ENCODE measurements around the gene SETDB2.
"Not testable (repeated sequence)": the region's sequence is repeated elsewhere in the genome, so short reads cannot be mapped to it uniquely, and the experiment has no call there.

Gene SETDB2

DNA sequence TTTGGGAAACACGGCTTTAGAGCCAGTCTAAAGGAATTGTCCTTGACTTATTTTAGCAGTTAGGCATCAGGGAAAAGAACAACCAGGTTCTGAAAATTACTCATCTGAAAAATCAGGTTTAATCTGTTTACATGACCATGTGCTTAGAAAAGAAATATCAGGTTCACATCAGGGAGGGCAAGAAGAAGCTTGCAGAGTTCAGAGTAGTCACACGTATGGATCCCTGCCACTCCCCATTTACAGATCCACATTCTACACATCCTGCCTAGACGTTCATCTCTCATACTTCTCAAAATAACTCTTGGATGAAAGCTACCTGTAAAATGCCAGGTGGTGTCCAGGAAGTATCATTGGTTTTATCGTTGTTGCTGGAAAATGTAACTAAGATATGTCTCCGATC is 37.7 kb downstream of the SETDB2 start:
- DNase-seq, result no peak

DNA sequence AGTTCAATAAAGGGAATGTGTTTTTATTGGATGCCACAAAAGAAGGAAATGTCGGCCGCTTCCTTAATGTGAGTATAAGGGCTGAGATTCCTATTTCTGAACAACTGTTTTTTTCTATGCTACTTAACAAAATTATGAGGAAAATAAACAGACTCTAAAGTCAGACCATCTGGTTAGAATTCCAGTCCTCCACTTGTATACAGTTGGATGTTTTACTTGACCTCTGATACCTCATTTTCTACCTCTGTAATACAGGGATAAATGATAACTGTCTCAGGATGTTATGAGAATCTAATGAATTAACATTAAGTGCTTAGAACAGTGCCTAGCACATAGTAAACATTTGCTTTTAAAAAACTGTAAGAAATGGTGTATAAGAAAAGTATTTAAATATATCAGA is 44.5 kb downstream of the SETDB2 start:
- no peak for DNase-seq

DNA sequence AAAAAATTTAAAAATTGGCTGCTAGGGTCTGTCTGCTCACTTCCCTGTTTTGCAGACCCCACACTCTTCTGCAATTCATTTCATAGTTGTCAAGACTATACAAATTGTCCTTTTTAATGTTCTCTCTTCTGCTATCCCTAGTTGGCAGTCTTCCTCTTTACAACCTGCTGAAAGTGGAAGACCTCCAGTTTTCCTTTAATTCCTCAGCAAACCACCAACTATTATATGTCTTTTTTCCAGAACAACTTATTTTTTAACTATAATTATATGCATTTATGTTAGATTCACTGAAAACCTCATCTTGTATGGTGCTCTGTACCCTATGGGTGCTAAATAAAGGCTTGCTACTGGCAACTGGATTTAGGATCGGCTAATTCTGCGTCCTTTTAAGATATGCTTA is 50.6 kb downstream of the SETDB2 start:
- DNase-seq, result no peak

DNA sequence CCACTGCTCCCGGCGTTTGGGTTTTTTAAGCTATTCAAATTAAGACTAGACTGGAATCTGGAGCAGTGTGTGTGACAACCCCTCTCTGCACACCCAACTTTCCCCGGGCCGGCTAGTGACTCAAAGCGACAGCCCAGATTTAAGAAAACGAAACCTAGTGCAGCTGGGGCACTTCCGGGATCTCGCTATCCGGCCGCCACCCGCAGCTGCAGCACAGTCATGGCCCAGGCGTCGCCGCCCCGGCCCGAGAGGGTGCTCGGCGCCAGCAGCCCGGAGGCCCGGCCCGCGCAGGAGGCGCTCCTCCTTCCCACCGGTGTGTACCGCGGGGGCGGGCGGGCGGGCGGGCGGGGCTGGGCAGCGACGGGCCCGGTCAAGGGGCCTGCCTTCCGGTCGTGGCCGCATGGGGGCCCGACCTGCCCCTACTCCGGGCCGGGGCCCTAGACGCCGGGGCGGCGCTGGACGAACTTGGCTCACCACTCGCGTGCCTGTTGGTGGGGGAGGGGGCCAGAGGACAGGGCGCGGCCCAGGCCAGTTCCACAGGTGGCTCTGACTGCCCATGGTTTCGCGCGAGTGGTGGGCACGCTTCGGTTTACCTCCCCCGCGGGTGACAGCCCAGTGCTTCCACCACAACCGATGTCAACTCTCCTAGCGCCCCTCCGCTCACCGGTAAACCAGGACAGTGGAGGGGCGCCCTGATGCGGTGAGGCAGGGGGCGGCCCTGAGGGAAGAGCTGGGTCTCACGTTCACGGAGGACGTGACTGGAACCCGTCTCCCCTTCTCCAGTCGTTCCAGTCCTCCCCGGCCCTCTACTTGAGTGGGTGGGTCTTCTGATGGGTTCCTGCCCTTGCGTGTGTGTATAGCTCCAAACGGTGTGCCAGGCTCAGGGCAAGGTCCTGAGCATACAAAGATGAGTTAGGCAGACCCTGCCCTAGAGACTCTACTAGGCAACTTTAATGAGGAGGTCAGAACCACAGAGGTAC is 52.0 kb downstream of the SETDB2 start, which contains the start of gene PHF11:
PHF11 (plus strand) TSS at position 171 of the 980 bp plus-strand sequence; CDS start at position 220, 49 bp downstream.
- DNase-seq, result no peak

DNA sequence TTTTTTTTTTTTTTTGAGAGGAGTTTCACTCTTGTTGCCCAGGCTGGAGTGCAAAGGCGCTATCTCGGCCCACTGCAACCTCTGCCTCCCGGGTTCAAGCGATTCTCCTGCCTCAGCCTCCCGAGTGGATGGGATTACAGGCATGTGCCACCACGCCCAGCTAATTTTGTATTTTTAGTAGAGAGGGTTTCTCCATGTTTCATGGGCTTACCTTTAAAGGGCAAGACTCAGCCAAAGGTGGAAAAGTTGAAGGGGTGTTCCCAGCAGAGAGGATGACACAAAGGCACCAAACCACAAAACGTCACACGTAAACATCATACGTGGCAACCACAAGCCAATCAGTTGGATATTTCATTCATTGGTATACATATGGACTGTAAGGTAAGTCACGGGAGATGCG is 52.8 kb downstream of the SETDB2 start:
- DNase-seq, result not testable (repeated sequence)

DNA sequence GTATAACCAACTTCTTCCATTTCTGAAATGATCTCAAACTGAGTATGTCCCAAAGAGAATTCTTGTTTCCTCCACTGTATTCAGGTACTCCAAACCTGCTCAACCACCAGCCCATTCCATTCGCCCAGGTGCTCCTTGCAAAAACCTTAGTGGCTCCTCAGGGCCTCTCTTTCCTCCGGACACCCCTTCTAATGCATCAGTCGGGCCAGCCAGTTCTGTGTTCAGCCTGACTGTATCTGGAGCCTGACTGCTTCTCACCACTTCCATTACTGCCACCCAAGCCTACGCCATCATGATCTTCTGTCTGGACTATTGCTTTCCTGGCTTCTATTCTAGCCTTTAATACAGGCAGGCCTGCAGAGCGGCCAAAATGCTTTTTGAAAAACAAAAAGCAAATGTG is 53.2 kb downstream of the SETDB2 start:
- DNase-seq, result no peak

DNA sequence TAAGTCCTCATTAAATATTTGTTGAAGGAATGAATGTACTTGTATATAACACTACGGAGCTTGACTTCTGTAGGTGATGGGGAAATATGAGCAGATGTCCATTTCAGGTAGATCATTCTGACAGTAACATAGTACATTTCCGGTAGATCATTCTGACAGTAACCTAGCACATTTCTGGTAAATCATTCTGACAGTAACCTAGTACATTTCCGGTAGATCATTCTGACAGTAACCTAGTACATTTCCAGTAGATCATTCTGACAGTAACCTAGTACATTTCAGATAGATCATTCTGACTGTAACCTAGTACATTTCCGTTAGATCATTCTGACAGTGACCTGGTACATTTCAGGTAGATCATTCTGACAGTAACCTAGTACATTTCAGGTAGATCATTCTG is 54.1 kb downstream of the SETDB2 start:
- DNase-seq, result no peak

DNA sequence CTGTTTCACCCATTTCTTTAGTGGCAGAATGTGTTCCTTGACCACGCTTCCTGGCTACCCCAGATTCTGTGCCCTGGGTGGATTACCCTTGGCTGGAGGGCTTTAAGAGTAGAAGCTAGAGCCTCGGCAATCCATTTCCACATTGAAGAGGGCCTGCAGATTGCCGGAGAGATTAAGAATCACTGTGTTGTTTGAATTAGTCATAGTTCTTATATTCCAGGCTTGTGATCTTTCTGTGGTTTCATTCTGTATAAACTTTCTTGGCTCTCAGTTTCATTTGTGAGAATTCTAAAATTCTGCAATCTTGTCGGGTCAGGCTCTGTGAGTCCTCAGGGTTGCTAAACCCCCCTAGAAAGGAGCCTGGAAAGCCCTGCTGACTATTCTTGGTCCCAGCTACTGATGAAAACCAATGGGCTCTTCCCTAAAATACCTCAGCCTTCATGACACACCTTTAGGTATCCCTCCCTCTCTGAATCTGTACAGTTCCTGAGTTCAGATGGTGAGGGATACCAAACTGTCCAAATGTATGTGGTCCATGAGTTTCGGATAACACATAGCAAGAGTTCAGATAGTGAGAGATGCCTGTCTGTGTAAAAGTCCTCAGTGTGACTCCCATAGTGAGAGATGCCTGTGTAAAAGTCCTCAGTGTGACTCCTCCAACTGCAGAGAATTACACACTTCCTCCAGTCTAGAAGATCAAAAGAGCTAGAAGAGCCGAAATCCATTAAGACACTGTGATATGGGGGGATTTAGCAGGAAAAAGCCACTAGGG is 56.0 kb downstream of the SETDB2 start:
- DNase-seq, result no peak

DNA sequence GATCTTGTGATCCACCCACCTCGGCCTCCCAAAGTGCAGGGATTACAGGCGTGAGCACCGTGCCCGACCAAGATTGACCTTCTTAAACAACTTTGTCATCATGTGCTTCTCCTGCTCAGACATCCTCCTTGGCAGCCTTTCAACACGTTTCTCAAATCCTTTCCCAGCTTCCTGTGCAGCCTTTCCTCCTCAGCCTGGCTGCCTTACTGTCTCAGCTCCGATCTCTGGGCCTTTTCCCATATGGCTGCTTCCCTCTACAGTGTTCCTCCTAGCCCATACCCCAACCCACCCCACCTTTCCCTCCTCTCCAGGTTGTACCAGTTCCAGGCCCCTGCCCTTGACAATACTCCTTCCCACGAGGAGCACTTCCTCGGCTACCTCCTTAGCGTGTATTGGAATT is 58.9 kb downstream of the SETDB2 start:
- DNase-seq, result no peak

DNA sequence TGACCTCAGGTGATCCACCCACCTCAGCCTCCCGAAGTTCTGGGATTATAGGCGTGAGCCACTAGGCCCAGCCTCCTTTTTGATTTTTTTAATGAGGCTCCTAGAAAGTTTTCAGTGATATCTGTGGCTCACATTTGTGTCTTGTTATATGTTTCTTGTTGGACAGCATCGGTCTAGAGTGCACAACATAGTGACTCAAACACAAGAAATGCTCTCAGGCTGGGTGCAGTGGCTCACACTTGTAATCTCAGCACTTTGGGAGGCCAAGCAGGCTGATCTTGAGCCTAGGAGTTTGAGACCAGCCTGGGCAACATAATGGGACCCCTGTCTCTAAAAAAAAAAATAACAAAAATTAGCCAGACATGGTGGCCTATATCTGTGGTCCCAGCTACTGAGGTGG is 59.9 kb downstream of the SETDB2 start:
- DNase-seq, result no peak

DNA sequence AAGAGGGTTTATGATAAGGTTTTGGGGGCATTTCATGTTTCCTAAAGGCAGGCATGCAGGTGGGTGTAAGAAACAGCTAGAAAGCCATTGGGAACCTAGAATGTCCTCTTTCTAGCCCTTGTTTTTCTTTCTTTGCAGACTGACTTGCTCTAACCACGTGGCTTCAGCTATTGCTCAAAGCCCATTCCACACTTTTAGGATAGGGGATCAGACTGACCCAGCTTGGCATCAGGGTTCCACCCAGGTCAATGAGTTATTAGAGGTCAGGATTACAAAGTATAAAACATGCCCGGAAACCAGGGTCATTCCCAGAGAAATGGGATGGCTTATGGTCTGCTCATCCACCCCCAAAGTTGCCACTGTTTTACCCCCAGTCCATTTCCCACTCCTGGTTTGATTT is 68.5 kb downstream of the SETDB2 start:
- no peak for DNase-seq

DNA sequence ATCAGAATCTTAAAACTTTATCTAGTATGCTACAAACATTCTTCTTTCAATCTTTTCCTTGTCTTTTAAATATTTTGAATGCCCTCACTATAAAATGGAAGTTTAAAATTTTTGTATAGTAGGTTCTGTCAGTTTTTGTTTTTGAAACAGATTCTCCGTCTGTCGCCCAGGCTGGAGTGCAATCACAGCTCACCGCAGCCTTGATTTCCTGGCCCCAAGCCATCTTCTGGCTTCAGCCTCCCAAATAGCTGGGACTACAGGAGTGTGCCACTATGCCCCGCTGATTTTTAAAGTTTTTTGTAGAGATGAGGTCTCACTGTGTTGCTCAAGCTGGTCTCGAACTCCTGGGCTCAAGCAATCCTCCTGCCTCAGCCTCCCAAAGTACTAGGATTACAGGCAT is 72.4 kb downstream of the SETDB2 start:
- DNase-seq, result no peak

DNA sequence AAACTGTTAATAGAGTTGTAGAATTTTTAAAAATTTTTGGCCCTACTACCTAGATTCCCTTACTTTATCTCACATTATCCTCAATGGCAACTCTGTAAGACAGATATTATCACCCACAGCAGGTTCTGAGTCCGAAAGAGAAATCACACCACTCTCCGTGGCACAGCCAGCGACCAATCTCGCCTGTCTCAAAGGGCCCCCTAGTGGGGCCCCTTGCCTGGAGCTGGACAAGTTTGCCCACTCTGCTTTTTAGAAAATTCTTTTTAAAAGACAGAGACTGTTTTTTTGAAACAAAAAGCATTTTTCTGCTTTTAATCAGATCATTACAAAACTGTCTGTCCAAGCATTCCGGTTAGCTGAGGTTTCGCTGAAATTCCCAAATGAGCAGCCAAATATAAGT is 73.4 kb downstream of the SETDB2 start:
- DNase-seq, result no peak

DNA sequence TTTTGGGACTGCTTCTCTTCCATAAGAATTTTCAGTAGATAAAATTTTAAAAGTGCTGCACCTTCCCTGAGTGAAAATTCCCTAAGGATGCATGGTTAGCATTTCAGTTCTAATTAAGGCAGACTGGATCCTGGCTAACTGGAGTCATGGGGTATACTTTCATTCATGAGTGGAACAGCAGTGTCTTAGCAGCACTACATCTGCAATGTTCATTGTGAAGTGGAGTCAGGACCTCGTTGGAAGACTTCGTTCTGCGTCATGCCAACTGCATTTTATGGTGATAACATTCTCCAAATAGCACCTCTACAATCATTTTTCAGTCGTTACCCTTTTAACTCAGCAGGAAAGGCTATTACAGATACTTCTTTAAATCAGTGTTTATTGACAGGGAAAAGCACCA is 77.2 kb downstream of the SETDB2 start:
- DNase-seq, result no peak

DNA sequence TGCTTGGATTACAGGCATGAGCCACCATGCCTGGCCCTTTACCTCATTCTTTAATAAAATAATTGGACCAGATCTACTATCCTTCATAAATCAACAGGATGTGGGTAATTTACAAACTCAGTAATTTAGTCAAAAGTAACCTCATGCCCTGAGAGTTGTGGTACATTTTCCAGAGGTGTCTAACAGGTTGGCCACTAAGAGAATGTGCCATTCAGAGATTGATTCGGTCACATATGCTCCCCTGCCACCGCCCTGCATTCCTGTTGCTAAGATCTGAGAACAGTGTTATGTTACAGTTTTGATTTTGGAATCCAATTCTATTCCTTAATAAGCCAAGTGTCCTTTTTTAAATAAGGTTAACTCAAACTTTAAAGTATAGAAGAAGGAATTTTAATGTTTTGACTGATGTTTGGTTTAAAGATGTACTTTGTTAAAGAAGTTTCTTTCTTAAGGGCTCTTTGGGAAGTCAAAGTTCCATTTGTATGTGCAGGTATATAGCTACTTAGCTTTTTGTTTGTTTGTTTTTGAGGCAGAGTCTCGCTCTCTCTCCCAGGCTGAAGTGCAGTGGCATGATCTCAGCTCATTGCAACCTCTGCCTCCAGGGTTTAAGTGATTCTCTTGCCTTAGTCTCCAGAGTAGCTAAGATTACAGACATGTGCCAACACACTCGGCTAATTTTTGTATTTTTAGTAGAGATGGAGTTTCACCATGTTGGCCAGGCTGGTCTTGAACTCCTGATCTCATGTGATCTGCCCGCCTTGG is 80.8 kb downstream of the SETDB2 start:
- no peak for DNase-seq

DNA sequence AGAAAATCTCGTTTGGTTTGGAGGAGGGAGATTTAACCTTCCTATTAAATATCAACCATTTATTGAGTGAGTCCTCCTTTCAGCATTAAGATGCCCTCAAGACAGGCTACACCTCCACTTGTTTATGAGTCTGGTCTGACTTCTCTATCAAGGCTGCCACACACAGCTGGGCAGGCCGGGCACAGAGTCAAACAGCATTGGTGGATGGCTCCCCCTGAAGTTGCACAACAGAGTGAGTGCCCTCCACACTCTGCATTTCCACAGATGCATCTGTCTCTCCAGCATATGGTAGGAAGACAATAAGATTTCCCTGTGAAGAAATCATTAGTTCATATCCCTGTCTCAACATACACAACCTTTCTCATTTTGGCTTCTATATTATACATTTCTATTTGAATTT is 83.0 kb downstream of the SETDB2 start:
- no peak for DNase-seq

DNA sequence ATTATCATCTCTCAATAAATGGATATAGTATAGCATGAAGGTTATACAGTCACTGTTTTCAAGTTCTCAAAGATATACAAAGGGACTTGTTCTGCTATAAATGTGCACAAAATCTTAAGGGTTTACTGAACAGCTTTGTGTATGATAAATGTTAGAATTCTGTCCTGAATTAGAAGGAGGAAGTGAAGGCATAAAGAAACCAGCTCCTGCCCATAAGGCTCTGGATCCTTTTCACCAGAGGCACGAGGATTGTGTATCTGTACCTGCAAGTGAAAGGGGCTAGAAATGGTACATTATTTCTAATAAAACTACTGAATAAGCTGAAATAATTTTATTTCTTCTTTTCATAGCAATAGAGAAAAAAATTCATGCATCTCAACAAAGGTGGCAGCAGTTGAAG is 84.1 kb downstream of the SETDB2 start:
- DNase-seq, result no peak

DNA sequence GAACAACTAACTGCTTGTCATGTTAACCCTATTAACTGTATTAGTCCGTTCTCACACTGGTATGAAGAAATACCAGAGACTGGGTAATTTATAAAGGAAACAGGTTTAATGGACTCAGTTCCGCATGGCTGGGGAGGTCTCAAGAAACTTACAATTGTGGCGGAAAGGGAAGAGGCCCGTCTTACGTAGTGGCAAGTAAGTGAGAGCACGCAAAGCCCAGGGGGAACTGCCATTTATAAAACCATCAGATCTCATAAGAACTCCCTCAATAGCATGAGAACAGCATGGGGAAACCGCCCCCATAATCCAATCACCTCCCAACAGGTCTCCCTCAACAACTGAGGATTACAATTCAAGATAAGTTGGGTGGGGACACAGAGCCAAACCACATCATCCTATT is 86.4 kb downstream of the SETDB2 start:
- no peak for DNase-seq

DNA sequence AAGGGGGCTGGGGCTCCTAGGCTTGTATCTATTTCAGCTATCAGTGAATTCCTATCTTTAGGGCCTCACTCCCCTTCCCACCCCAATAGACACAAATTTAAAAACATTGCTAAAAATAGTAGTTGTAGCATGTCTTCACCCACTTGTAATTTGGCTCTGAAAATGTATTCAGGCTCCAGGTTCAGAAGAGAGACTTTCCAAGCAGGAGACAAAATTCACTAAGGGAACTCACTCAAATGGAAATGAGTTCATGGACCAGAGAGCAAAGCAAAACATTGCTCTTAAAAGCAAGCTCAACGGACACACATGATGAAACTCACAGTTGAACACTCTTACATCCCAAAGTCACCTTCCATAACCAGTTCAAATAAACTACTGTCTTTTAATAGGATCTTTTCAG is 88.5 kb downstream of the SETDB2 start:
- DNase-seq, result no peak

DNA sequence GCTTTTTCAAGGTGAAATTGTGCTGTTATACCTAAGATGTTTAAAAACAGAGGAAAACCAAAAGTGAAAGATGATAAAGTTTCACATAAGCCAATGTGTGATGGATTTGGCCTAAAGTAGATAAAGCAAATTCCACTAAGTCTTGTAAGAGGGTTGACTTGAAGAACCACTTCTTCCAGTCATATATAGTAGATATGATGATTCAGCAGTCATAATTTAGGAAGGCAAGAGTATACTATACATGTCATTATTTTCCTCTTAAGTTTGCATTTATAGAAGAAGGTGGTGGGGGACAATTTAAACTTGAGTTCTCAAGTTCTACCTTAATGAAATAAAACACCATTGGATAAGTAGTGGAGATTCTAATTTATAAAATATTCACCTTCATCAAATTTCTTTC is 88.9 kb downstream of the SETDB2 start:
- no peak for DNase-seq

DNA sequence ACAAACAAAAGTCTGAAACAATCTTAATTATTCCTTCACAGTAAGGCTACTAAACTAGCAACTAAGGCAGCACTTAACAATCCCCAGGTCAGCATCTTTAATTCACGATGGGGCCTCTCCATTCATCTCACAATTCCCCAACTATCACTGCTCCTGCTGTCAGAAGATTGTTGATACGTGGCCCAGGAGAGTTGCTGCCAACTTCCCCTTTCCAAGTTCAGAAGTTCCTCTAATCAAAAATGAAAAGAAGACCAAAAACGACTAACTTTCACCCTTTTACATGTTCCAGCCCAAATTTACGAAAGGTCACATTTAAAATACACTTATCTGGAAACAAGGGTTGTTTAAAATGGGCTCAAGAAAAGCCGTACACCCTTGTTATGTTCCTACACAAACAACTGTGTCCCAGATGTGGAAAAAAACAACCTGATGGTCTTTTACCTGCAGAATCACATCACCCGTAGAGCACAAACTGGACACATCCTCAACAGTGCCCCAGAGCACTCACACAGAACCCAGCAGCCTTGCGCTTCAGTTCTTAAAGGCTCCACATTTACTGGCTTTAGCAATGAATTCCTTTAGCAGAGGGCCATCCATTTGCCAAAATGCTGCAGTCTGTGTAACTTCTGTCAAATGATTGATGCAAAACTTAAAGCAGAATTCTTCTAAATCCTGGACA is 89.7 kb downstream of the SETDB2 start:
- DNase-seq, result no peak

DNA sequence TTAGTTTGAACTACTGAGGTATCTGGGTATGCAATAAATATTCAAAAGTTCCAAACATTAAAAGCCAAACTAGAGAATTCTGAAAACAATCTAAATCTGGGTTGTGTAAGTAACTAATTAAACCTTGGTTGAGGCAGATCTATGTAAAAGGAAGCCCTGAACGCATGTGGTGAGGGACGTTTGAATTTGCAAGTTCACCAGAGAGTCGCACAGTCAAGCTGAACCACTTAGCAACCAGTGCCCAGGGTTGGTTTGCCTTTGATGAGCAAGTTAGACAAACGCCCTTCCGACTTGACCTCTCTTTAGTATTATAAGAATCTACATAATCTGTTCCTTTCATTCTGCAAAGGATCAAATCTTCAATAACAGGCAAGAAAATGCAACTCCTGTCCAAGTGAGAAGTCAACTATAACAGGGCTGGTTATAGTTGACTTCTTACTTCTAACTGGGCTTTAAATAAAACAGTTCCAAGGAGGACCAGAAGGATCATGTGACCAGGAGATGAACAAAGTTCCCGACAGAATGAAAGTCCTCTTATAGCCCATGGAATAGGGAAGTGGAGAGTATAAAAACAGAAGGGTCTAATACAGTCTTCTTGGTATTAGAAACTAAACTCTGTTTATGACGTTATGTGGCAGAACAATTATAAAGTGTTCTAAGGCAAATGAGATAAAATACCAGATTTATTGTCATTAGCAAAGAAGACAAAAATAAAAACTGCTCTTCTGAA is 92.2 kb downstream of the SETDB2 start:
- no peak for DNase-seq
